Thyroid gland (tissue), 4 donors: ENCODE data around the gene EFNA4. TPM values are rescaled to one million over a fixed set of nuclear protein-coding genes. Genes with fewer than 3 reads are reported as not detected.

Experiments used
- DNase-seq, 2 donors: peaks; one replicate each; pipeline ENCODE4 v3.0.0-alpha.2; 2019
- H3K27ac ChIP-seq, 3 donors: fragments of 200-600 bp; sonication (generic); 1 replicate in 2 of 3; 2 replicates in 1 of 3; pipeline ENCODE4 v1.5.1; 2016 to 2019; ENCODE audit warnings: mild to moderate bottlenecking in 1 of 3, moderate library complexity in 1 of 3
- H3K27me3 ChIP-seq: fragments of 200-600 bp; sonication (generic); one replicate; pipeline ENCODE4 v1.5.1; 2019
- H3K36me3 ChIP-seq, 2 donors: fragments of 200-600 bp; sonication (generic); one replicate each; pipeline ENCODE4 v1.5.1; 2016 to 2019
- H3K4me1 ChIP-seq, 2 donors: fragments of 200-600 bp; sonication (generic); one replicate each; pipeline ENCODE4 v1.5.1; 2017 to 2019
- H3K4me3 ChIP-seq, 3 donors: fragments of 200-600 bp; sonication (generic); replicated peaks in 1 of 3; 1 replicate in 2 of 3; 2 replicates in 1 of 3; pipeline ENCODE4 v1.5.1; 2016; ENCODE audit warnings: mild to moderate bottlenecking in 1 of 3
- H3K9me3 ChIP-seq: fragments of 200-600 bp; sonication (generic); one replicate; pipeline ENCODE4 v1.5.1; 2017
- CTCF ChIP-seq, 6 experiments: fragments of 200-600 bp in 3 of 6; fragments of 450-650 bp in 3 of 6; sonication (generic) in 3 of 6; IDR thresholded peaks; one replicate each; pipeline ENCODE4 v1.5.1; 2016 to 2019; ENCODE audit warnings: antibody characterized with exemption in 6 of 6, mild to moderate bottlenecking in 2 of 6, inconsistent platforms in 1 of 6, moderate library complexity in 1 of 6
- POLR2A ChIP-seq, 2 donors: fragments of 450-650 bp; IDR thresholded peaks; one replicate each; pipeline ENCODE4 v1.6.1; 2017; ENCODE audit warnings: antibody characterized with exemption in 2 of 2, mild to moderate bottlenecking in 2 of 2, moderate library complexity in 1 of 2
- WGBS, 2 donors: methylation state at CpG; one replicate each; pipeline ENCODE4 v1.1.5; 2017; 5-methylcytosine and 5-hydroxymethylcytosine counted together
- intact Hi-C: fragments of 100-400 bp; cut with DNase I; formaldehyde crosslinking; loops from one replicate; pipeline ENCODE4 v1.15.1; 2023
- total RNA-seq, 4 donors: library from RNA; depleted of rRNA; stranded (reverse); fragments of >200 nt; gene quantifications; one replicate each; pipeline ENCODE4 v1.2.3, GENCODE V29; 2016

Gene EFNA4
- total RNA-seq, 4 donors from 2014 or later: 7.5 to 13.1 (median 9.9) TPM

- H3K4me1 ChIP-seq: peaks cover 24 to 33% of the 10 kb centered on the region in 2 donors
- H3K27ac ChIP-seq: no peak overlapping the region
- H3K36me3 ChIP-seq: no peaks in the 10 kb centered on the region
- DNase-seq: no peak
- 67 to 83% methylated on average over 8 of the region's 8 CpGs for WGBS, 2 donors
- intact Hi-C loops: no loop called here
- no peak for TF ChIP-seq POLR2A (IDR thresholded peaks at IDR 0.05)
- no peaks in the 10 kb centered on the region for H3K9me3 ChIP-seq
- H3K4me3 ChIP-seq: no peak overlapping the region
- no peaks in the 10 kb centered on the region for H3K27me3 ChIP-seq
These were observed 41.2 kb upstream of the EFNA4 start for GRCh38 chr1:155022136-155022926.

- 26 to 47% methylated on average over 4 of the region's 4 CpGs for WGBS, 2 donors
- peaks cover 20 to 27% of the 10 kb centered on the region in 2 donors for H3K4me1 ChIP-seq
- no peaks in the 10 kb centered on the region for H3K9me3 ChIP-seq
- no peaks in the 10 kb centered on the region for H3K27me3 ChIP-seq
- no peak overlapping the region for H3K27ac ChIP-seq
- no peaks in the 10 kb centered on the region for H3K36me3 ChIP-seq
- intact Hi-C loops: no loop called here
- no peak overlapping the region for H3K4me3 ChIP-seq
- TF ChIP-seq POLR2A (IDR thresholded peaks at IDR 0.05) (no peak), CTCF (IDR thresholded peaks at IDR 0.05) (no peak)
- DNase-seq: peak; percentile 75 to 88
These were observed 40.7 kb upstream of the EFNA4 start for GRCh38 chr1:155022927-155023236.

- DNase-seq: no peak
- Histone ChIP-seq H3K4me1 (peaks cover 13 to 20% of the 10 kb centered on the region in 2 donors), H3K9me3 (no peaks in the 10 kb centered on the region), H3K27me3 (no peaks in the 10 kb centered on the region), H3K27ac (no peak overlapping the region), H3K36me3 (no peaks in the 10 kb centered on the region), H3K4me3 (no peak overlapping the region)
- WGBS, 2 donors: 80 to 83% methylated on average over 5 of the region's 5 CpGs
- TF ChIP-seq CTCF (IDR thresholded peaks at IDR 0.05): no peak
- TF ChIP-seq POLR2A (IDR thresholded peaks at IDR 0.05): no peak
- intact Hi-C loops: no loop called here
These were observed 39.9 kb upstream of the EFNA4 start for GRCh38 chr1:155023627-155024026.

- Histone ChIP-seq H3K27ac (no peak overlapping the region), H3K4me1 (peaks cover 6 to 13% of the 10 kb centered on the region in 2 donors), H3K9me3 (no peaks in the 10 kb centered on the region), H3K36me3 (no peaks in the 10 kb centered on the region), H3K4me3 (no peak overlapping the region), H3K27me3 (no peaks in the 10 kb centered on the region)
- TF ChIP-seq CTCF (IDR thresholded peaks at IDR 0.05) (no peak), POLR2A (IDR thresholded peaks at IDR 0.05) (no peak)
- 87 to 90% methylated on average over 9 of the region's 9 CpGs for WGBS, 2 donors
- intact Hi-C loops: no loop called here
- DNase-seq: no peak
These were observed 39.2 kb upstream of the EFNA4 start for GRCh38 chr1:155024315-155024714.

GRCh38 chr1:155026154-155026553, 37.4 kb upstream of the EFNA4 start:
- peaks cover 6% of the 10 kb centered on the region in 2 donors for H3K4me1 ChIP-seq
- H3K4me3 ChIP-seq: no peak overlapping the region
- H3K27me3 ChIP-seq: no peaks in the 10 kb centered on the region
- no peak for DNase-seq
- no peaks in the 10 kb centered on the region for H3K36me3 ChIP-seq
- no peaks in the 10 kb centered on the region for H3K9me3 ChIP-seq
- intact Hi-C loops: no loop called here
- WGBS, 2 donors: 70 to 77% methylated on average over 7 to 9 of the region's 9 CpGs
- no peak for TF ChIP-seq CTCF (IDR thresholded peaks at IDR 0.05)
- no peak for TF ChIP-seq POLR2A (IDR thresholded peaks at IDR 0.05)
- H3K27ac ChIP-seq: no peak overlapping the region
